ENCODE measurements around the gene SYNE2.
"Not testable (repeated sequence)": the region's sequence is repeated elsewhere in the genome, so short reads cannot be mapped to it uniquely, and the experiment has no call there.

GRCh38 chr14:64182908-64183307 is 330.1 kb downstream of the SYNE2 start:
- not testable (repeated sequence) for TF ChIP-seq EP300, CTCF (IDR thresholded peaks at IDR 0.05)

All from esophagus muscularis mucosa (tissue), 3 donors.